ENCODE results near the gene FBXL7. TPM values are rescaled to one million over a fixed set of nuclear protein-coding genes. Genes with fewer than 3 reads are reported as not detected.

Gene FBXL7
- total RNA-seq, 2 donors from 2014 or later = 21.1 to 31.7 TPM

- Histone ChIP-seq H3K36me3 (no peaks in the 10 kb centered on the region), H3K27ac (no peak overlapping the region), H3K27me3 (replicated peaks; ENCODE audit: insufficient read depth) (no peaks in the 10 kb centered on the region), H3K4me1 (ENCODE audit: control insufficient read depth in 1 of 2, low read depth in 2 of 2) (peaks cover 0 to 28% of the 10 kb centered on the region in 2 donors), H3K9me3 (no peaks in the 10 kb centered on the region), H3K4me3 (no peak overlapping the region)
- no peak for TF ChIP-seq CTCF (IDR thresholded peaks at IDR 0.05)
- DNase-seq (ENCODE audit: low spot score) = no peak
- ATAC-seq (ENCODE audit: insufficient number of reproducible peaks, low FRiP score, low read depth) = no peak
These were observed 45.1 kb downstream of the FBXL7 start for GRCh38 chr5:15545082-15545481.

- no peaks in the 10 kb centered on the region for H3K36me3 ChIP-seq
- TF ChIP-seq CTCF (IDR thresholded peaks at IDR 0.05) = no peak
- no peaks in the 10 kb centered on the region for H3K27me3 ChIP-seq (replicated peaks; ENCODE audit: insufficient read depth)
- peaks cover 0 to 38% of the 10 kb centered on the region in 2 donors for H3K4me1 ChIP-seq (ENCODE audit: control insufficient read depth in 1 of 2, low read depth in 2 of 2)
- ATAC-seq (ENCODE audit: insufficient number of reproducible peaks, low FRiP score, low read depth) = no peak
- H3K27ac ChIP-seq = no peak overlapping the region
- no peaks in the 10 kb centered on the region for H3K9me3 ChIP-seq
- no peak overlapping the region for H3K4me3 ChIP-seq
- no peak for DNase-seq (ENCODE audit: low spot score)
These were observed 47.4 kb downstream of the FBXL7 start for GRCh38 chr5:15547261-15547839.

DNA sequence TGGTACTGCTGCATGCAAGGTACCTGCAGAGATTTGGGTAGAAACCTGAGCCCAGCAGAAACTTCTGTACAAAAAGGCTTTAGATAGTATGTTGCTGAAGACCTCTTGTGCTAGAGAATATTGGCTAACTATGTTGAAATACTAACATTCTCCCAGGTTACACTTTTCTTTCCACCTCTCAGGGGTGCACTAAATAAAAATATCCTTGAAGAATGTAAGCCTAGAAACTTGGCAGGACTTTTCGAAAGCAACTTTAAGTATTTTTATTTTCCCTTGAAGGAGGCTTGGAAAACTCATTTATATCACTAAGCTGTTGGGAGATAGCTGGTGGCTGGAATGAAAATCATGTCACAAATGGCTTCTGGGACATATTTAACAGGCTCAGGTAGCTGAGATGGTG is 50.0 kb downstream of the FBXL7 start:
- H3K9me3 ChIP-seq = no peaks in the 10 kb centered on the region

GRCh38 chr5:15550502-15551112 is 50.6 kb downstream of the FBXL7 start:
- TF ChIP-seq CTCF (IDR thresholded peaks at IDR 0.05) = no peak
- DNase-seq (ENCODE audit: low spot score) = no peak
- Histone ChIP-seq H3K27ac (no peak overlapping the region), H3K9me3 (no peaks in the 10 kb centered on the region), H3K36me3 (no peaks in the 10 kb centered on the region), H3K27me3 (replicated peaks; ENCODE audit: insufficient read depth) (no peaks in the 10 kb centered on the region), H3K4me1 (ENCODE audit: control insufficient read depth in 1 of 2, low read depth in 2 of 2) (peaks cover 0 to 29% of the 10 kb centered on the region in 2 donors), H3K4me3 (no peak overlapping the region)
- ATAC-seq (ENCODE audit: insufficient number of reproducible peaks, low FRiP score, low read depth) = no peak

More for the DNA sequence above, 50.0 kb downstream of the FBXL7 start:
- no peak overlapping the region for H3K27ac ChIP-seq
- ATAC-seq (ENCODE audit: insufficient number of reproducible peaks, low FRiP score, low read depth) (no peak), DNase-seq (ENCODE audit: low spot score) (no peak)
- peaks cover 0 to 29% of the 10 kb centered on the region in 2 donors for H3K4me1 ChIP-seq (ENCODE audit: control insufficient read depth in 1 of 2, low read depth in 2 of 2)
- H3K36me3 ChIP-seq = no peaks in the 10 kb centered on the region
- no peaks in the 10 kb centered on the region for H3K27me3 ChIP-seq (replicated peaks; ENCODE audit: insufficient read depth)
- TF ChIP-seq CTCF (IDR thresholded peaks at IDR 0.05) = no peak
- no peak overlapping the region for H3K4me3 ChIP-seq

- H3K27ac ChIP-seq = no peak overlapping the region
- H3K9me3 ChIP-seq = no peaks in the 10 kb centered on the region
- ATAC-seq (ENCODE audit: insufficient number of reproducible peaks, low FRiP score, low read depth) = no peak
- no peaks in the 10 kb centered on the region for H3K36me3 ChIP-seq
- no peak for TF ChIP-seq CTCF (IDR thresholded peaks at IDR 0.05)
- peaks cover 0 to 29% of the 10 kb centered on the region in 2 donors for H3K4me1 ChIP-seq (ENCODE audit: control insufficient read depth in 1 of 2, low read depth in 2 of 2)
- no peak for DNase-seq (ENCODE audit: low spot score)
- no peaks in the 10 kb centered on the region for H3K27me3 ChIP-seq (replicated peaks; ENCODE audit: insufficient read depth)
- H3K4me3 ChIP-seq = no peak overlapping the region
These were observed 51.1 kb downstream of the FBXL7 start for GRCh38 chr5:15551113-15551504.

Measured in thoracic aorta (tissue), 2 donors.